ENCODE measurements around the gene EIF4ENIF1.
A peak's percentile ranks its signal among the peaks of the same experiment; 100 is the strongest.
"Not testable (repeated sequence)": the region's sequence is repeated elsewhere in the genome, so short reads cannot be mapped to it uniquely, and the experiment has no call there.

EIF4ENIF1 gene

GRCh38 chr22:31507517-31507916, 17.9 kb upstream of the EIF4ENIF1 start:
- H3K4me3 ChIP-seq (ENCODE audit: low read length); H3K36me3 ChIP-seq (ENCODE audit: control insufficient read depth, insufficient read depth, low read length); H3K9ac ChIP-seq (ENCODE audit: low read length); H3K4me1 ChIP-seq (ENCODE audit: control insufficient read depth, insufficient read depth, low read length); H3K27ac ChIP-seq (ENCODE audit: low read depth, low read length); H3K27me3 ChIP-seq (ENCODE audit: control insufficient read depth, insufficient read depth, low read length): not testable (repeated sequence)

DNA sequence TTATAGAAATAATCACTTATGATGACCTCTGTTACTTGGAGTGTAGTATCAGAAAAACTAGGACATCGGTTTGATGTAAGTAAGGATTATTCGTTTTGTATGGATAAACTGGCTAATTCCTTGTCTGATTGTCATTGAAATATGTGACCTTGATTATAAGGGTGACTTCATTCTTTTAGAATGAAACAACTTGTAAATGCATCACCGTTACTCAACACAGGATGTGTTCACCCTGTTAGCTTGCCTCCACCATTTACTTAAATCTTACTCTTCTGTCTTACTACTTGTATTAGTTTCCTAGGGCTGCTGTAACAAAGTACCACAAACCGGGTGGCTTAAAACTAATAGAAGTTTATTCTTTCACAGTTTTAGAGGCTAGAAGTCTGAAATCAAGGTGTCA, 14.6 kb upstream of the EIF4ENIF1 start:
- no peaks in the 10 kb centered on the region for H3K27me3 ChIP-seq (ENCODE audit: control insufficient read depth, insufficient read depth, low read length)
- no peaks in the 10 kb centered on the region for H3K4me1 ChIP-seq (ENCODE audit: control insufficient read depth, insufficient read depth, low read length)
- H3K4me3 ChIP-seq (ENCODE audit: low read length), result no peak overlapping the region
- no peak overlapping the region for H3K27ac ChIP-seq (ENCODE audit: low read depth, low read length)
- no peak overlapping the region for H3K9ac ChIP-seq (ENCODE audit: low read length)
- no peaks in the 10 kb centered on the region for H3K36me3 ChIP-seq (ENCODE audit: control insufficient read depth, insufficient read depth, low read length)

DNA sequence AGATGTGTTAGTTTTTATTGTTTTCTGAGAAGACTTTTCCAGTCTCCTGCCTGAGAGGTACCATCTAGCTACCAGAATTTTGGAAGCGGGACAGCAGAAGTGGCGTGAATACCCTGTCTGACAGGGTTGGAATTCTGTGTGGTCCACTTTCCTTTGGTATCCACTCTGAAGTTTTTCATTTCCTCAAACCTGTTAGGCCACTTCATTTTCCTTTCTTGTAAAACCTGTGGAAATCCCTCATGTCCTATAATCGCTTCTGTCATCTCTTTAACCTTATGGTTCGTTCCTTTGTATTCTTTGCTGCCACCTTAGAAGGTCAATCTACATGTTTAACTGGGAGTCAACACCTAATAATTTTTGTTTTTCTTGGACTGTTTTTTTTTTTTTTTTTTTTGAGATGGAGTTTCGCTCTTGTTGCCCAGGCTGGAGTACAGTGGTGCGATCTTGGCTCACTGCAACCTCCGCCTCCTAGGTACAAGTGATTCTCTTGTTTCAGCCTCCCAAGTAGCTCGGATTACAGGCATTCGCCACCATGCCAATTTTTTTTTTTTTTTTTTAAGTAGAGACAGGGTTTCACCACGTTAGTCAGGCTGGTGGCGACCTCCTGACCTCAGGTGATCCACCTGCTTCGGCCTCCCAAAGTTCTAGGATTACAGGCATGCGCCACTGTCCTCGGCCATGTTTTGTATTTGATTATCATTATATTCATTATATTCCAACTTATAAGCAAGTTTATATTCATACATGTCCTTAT, 13.7 kb upstream of the EIF4ENIF1 start:
- Histone ChIP-seq H3K9ac (ENCODE audit: low read length) (no peak overlapping the region), H3K4me1 (ENCODE audit: control insufficient read depth, insufficient read depth, low read length) (no peaks in the 10 kb centered on the region), H3K4me3 (ENCODE audit: low read length) (no peak overlapping the region), H3K27ac (ENCODE audit: low read depth, low read length) (no peak overlapping the region), H3K36me3 (ENCODE audit: control insufficient read depth, insufficient read depth, low read length) (no peaks in the 10 kb centered on the region), H3K27me3 (ENCODE audit: control insufficient read depth, insufficient read depth, low read length) (no peaks in the 10 kb centered on the region)

GRCh38 chr22:31501738-31502137, 12.1 kb upstream of the EIF4ENIF1 start:
- Histone ChIP-seq H3K27me3 (ENCODE audit: control insufficient read depth, insufficient read depth, low read length) (no peaks in the 10 kb centered on the region), H3K36me3 (ENCODE audit: control insufficient read depth, insufficient read depth, low read length) (no peaks in the 10 kb centered on the region), H3K4me1 (ENCODE audit: control insufficient read depth, insufficient read depth, low read length) (no peaks in the 10 kb centered on the region), H3K9ac (ENCODE audit: low read length) (no peak overlapping the region), H3K27ac (ENCODE audit: low read depth, low read length) (no peak overlapping the region), H3K4me3 (ENCODE audit: low read length) (no peak overlapping the region)

- Histone ChIP-seq H3K4me1 (ENCODE audit: control insufficient read depth, insufficient read depth, low read length) (no peaks in the 10 kb centered on the region), H3K27me3 (ENCODE audit: control insufficient read depth, insufficient read depth, low read length) (no peaks in the 10 kb centered on the region), H3K27ac (ENCODE audit: low read depth, low read length) (no peak overlapping the region), H3K36me3 (ENCODE audit: control insufficient read depth, insufficient read depth, low read length) (no peaks in the 10 kb centered on the region), H3K4me3 (ENCODE audit: low read length) (peak overlapping the region; percentile 88), H3K9ac (ENCODE audit: low read length) (peak overlapping the region; percentile 78)
Measured at GRCh38 chr22:31497148-31497938, 7.7 kb upstream of the EIF4ENIF1 start.

DNA sequence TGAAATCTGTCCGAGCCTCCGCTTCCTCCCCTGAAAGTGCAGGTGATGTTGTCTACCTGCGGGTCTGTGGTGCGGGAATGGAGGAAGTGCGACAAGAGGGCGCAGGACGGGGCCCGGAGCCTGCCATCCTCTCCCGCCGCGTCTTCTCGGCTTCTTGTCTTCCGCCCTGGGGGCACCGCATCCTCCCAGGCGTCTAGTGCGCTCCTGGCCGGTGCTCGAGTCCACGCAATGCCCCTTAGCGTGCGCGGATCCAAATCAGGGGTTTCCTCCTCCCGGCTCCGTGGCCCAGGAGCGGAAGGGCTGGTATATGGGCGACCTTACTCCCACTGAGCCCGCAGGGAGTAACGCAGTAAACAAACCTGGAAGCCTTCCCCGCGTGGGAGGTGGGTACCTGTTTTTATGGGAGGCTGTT, 7.1 kb upstream of the EIF4ENIF1 start:
- Histone ChIP-seq H3K9ac (ENCODE audit: low read length) (peak overlapping the region; percentile 78), H3K4me1 (ENCODE audit: control insufficient read depth, insufficient read depth, low read length) (no peaks in the 10 kb centered on the region), H3K36me3 (ENCODE audit: control insufficient read depth, insufficient read depth, low read length) (no peaks in the 10 kb centered on the region), H3K4me3 (ENCODE audit: low read length) (peak overlapping the region; percentile 88), H3K27me3 (ENCODE audit: control insufficient read depth, insufficient read depth, low read length) (no peaks in the 10 kb centered on the region), H3K27ac (ENCODE audit: low read depth, low read length) (peak overlapping the region; percentile 78)

GRCh38 chr22:31496007-31496734, 6.5 kb upstream of the EIF4ENIF1 start, which contains the start of gene SFI1:
Gene SFI1 (plus strand): TSS chr22:31496536. CDS start chr22:31508285, 11,749 bp downstream.
- Histone ChIP-seq H3K36me3 (ENCODE audit: control insufficient read depth, insufficient read depth, low read length) (no peaks in the 10 kb centered on the region), H3K27me3 (ENCODE audit: control insufficient read depth, insufficient read depth, low read length) (no peaks in the 10 kb centered on the region), H3K27ac (ENCODE audit: low read depth, low read length) (peak within 1 kb of the TSS; percentile 78), H3K4me1 (ENCODE audit: control insufficient read depth, insufficient read depth, low read length) (no peaks in the 10 kb centered on the region), H3K9ac (ENCODE audit: low read length) (peak within 1 kb of the TSS; percentile 78), H3K4me3 (ENCODE audit: low read length) (peak within 1 kb of the TSS; percentile 88)

GRCh38 chr22:31495343-31495742, 5.7 kb upstream of the EIF4ENIF1 start:
- H3K4me3 ChIP-seq (ENCODE audit: low read length), result peak overlapping the region; percentile 88
- no peaks in the 10 kb centered on the region for H3K36me3 ChIP-seq (ENCODE audit: control insufficient read depth, insufficient read depth, low read length)
- H3K27ac ChIP-seq (ENCODE audit: low read depth, low read length), result peak overlapping the region; percentile 78
- peaks cover 3% of the 10 kb centered on the region for H3K4me1 ChIP-seq (ENCODE audit: control insufficient read depth, insufficient read depth, low read length)
- no peak overlapping the region for H3K9ac ChIP-seq (ENCODE audit: low read length)
- H3K27me3 ChIP-seq (ENCODE audit: control insufficient read depth, insufficient read depth, low read length), result no peaks in the 10 kb centered on the region

DNA sequence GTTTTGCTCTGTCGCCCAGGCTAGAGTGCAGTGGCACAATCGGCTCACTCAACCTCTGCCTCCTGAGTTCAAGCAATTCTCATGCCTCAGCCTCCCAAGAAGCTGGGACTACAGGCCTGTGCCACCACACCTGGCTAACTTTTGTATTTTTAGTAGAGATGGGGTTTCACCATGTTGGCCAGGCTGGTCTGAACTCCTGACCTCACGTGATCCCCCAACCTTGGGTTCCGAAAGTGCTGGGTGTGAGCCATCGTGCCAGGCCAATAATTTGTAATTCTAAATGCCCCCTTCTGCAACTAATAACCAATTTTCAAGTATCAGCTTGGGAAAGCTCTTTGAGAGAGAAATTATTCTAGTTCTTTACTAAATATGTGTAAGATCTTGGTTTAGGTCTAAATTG, 3.7 kb upstream of the EIF4ENIF1 start:
- not testable (repeated sequence) for H3K9ac ChIP-seq (ENCODE audit: low read length); H3K36me3 ChIP-seq (ENCODE audit: control insufficient read depth, insufficient read depth, low read length); H3K4me1 ChIP-seq (ENCODE audit: control insufficient read depth, insufficient read depth, low read length); H3K4me3 ChIP-seq (ENCODE audit: low read length); H3K27me3 ChIP-seq (ENCODE audit: control insufficient read depth, insufficient read depth, low read length); H3K27ac ChIP-seq (ENCODE audit: low read depth, low read length)

GRCh38 chr22:31492151-31492550, 2.5 kb upstream of the EIF4ENIF1 start:
- Histone ChIP-seq H3K27ac (ENCODE audit: low read depth, low read length) (no peak overlapping the region), H3K9ac (ENCODE audit: low read length) (no peak overlapping the region), H3K4me3 (ENCODE audit: low read length) (no peak overlapping the region), H3K36me3 (ENCODE audit: control insufficient read depth, insufficient read depth, low read length) (peaks cover 3% of the 10 kb centered on the region), H3K4me1 (ENCODE audit: control insufficient read depth, insufficient read depth, low read length) (peaks cover 6% of the 10 kb centered on the region), H3K27me3 (ENCODE audit: control insufficient read depth, insufficient read depth, low read length) (no peaks in the 10 kb centered on the region)

DNA sequence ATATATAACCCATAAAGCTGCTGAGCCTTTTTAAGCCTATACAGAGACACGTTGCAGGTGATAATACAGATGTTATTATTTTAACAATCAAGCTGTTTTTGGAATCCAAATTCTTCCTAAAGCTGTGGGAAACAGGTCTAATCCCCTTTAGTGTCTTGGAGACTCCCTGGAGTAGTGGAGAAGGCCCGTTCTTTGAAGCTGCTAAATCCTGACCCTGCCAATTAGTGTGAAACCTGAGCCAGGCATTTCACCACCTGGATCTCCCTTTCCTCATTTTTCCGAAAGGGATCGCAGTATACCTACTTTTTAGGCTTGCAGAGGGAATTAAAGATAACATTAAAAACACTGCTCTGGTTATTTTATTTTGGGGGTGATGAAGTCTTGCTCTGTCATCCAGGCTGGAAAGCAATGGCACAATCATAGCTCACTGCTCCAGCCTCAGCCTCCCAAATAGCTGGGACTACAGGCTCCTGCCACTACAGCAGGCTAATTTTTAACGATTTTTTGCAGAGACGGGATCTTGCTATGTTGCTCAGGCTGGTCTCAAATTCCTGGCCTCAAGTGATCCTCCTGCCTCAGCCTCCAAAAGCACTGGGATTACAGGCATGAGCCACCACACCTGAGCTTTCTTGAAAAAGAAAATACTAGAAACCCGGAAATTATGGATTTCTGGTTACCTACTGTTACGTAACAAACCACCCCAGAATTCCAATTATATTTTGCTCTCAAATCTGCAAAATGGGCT, 1.7 kb upstream of the EIF4ENIF1 start:
- H3K27me3 ChIP-seq (ENCODE audit: control insufficient read depth, insufficient read depth, low read length), result no peaks in the 10 kb centered on the region
- H3K27ac ChIP-seq (ENCODE audit: low read depth, low read length), result no peak overlapping the region
- H3K9ac ChIP-seq (ENCODE audit: low read length), result no peak overlapping the region
- H3K4me1 ChIP-seq (ENCODE audit: control insufficient read depth, insufficient read depth, low read length), result peaks cover 6% of the 10 kb centered on the region
- peaks cover 4% of the 10 kb centered on the region for H3K36me3 ChIP-seq (ENCODE audit: control insufficient read depth, insufficient read depth, low read length)
- H3K4me3 ChIP-seq (ENCODE audit: low read length), result no peak overlapping the region

GRCh38 chr22:31490496-31490925, 869 bp upstream of the EIF4ENIF1 start:
- peaks cover 6% of the 10 kb centered on the region for H3K4me1 ChIP-seq (ENCODE audit: control insufficient read depth, insufficient read depth, low read length)
- H3K27ac ChIP-seq (ENCODE audit: low read depth, low read length), result peak overlapping the region; percentile 96
- no peaks in the 10 kb centered on the region for H3K27me3 ChIP-seq (ENCODE audit: control insufficient read depth, insufficient read depth, low read length)
- peak overlapping the region; percentile 93 for H3K4me3 ChIP-seq (ENCODE audit: low read length)
- H3K9ac ChIP-seq (ENCODE audit: low read length), result peak overlapping the region; percentile 52
- H3K36me3 ChIP-seq (ENCODE audit: control insufficient read depth, insufficient read depth, low read length), result peaks cover 4% of the 10 kb centered on the region

Measured in rectal smooth muscle tissue (tissue), 1 donor.